ENCODE results near the gene BEST2.

The BEST2 gene

GRCh38 chr19:12770922-12771321 is 19.3 kb downstream of the BEST2 start:
- DNase-seq, result no peak

GRCh38 chr19:12772323-12772722 is 20.7 kb downstream of the BEST2 start:
- DNase-seq, result no peak

- DNase-seq, result no peak
Observed at GRCh38 chr19:12773571-12773970, 22.0 kb downstream of the BEST2 start.

- no peak for DNase-seq
Observed at GRCh38 chr19:12774588-12775555, 23.3 kb downstream of the BEST2 start, which contains the start of gene HOOK2. HOOK2 (minus strand) TSS chr19:12775552; CDS start chr19:12775449, 103 bp downstream.

- DNase-seq, result peak; percentile 94
Observed at GRCh38 chr19:12777217-12778016, 25.8 kb downstream of the BEST2 start.

- DNase-seq, result peak; percentile 81
Observed at GRCh38 chr19:12778017-12778904, 26.7 kb downstream of the BEST2 start.

GRCh38 chr19:12778905-12779161 is 27.2 kb downstream of the BEST2 start:
- no peak for DNase-seq

GRCh38 chr19:12779162-12779993 is 27.8 kb downstream of the BEST2 start:
- no peak for DNase-seq

- no peak for DNase-seq
Observed at GRCh38 chr19:12782174-12782423, 30.5 kb downstream of the BEST2 start.

GRCh38 chr19:12782424-12783290 is 31.1 kb downstream of the BEST2 start:
- DNase-seq, result peak; percentile 96

GRCh38 chr19:12783291-12783848 is 31.8 kb downstream of the BEST2 start:
- peak; percentile 83 for DNase-seq

- DNase-seq, result peak; percentile 62
Observed at GRCh38 chr19:12783849-12784393, 32.3 kb downstream of the BEST2 start.

- DNase-seq, result no peak
Observed at GRCh38 chr19:12784394-12784870, 32.8 kb downstream of the BEST2 start.

GRCh38 chr19:12784871-12785430 is 33.4 kb downstream of the BEST2 start:
- peak; percentile 67 for DNase-seq

GRCh38 chr19:12785431-12786031 is 33.9 kb downstream of the BEST2 start:
- DNase-seq, result no peak

- peak; percentile 65 for DNase-seq
Observed at GRCh38 chr19:12786141-12786870, 34.7 kb downstream of the BEST2 start.

- DNase-seq, result no peak
Observed at GRCh38 chr19:12786952-12787351, 35.4 kb downstream of the BEST2 start.

GRCh38 chr19:12787458-12787857 is 35.9 kb downstream of the BEST2 start:
- no peak for DNase-seq
